HepG2 (cell line): Measurements from ENCODE around the gene HMGN4. TPM values are rescaled to one million over a fixed set of nuclear protein-coding genes. Genes with fewer than 3 reads are reported as not detected.
A peak's percentile ranks its signal among the peaks of the same experiment; 100 is the strongest.

Source experiments
- EED ChIP-seq: sonication (generic); formaldehyde crosslinking; IDR thresholded peaks from 2 replicates; pipeline ENCODE4 v1.5.0; 2020; ENCODE audit warnings: mild to moderate bottlenecking, missing genetic modification reagents
- ELF4 ChIP-seq: sonication (generic); formaldehyde crosslinking; IDR thresholded peaks from 2 replicates; pipeline ENCODE4 v1.5.0; 2020; ENCODE audit warnings: missing genetic modification reagents, mild to moderate bottlenecking, moderate library complexity, borderline replicate concordance
- HHEX ChIP-seq: IDR thresholded peaks from 2 replicates; pipeline ENCODE4 v1.6.1; 2016; ENCODE audit warnings: control low read depth
- HNF4G ChIP-seq, 2 experiments: sonication (generic) in 1 of 2; formaldehyde crosslinking in 1 of 2; IDR thresholded peaks; 2 replicates each; pipeline versions ENCODE4 v1.4.0 to v1.6.1; 2011 to 2020; ENCODE audit warnings: borderline replicate concordance in 2 of 2, low read depth in 2 of 2, mild to moderate bottlenecking in 2 of 2, low read length in 1 of 2, missing genetic modification reagents in 1 of 2, moderate library complexity in 1 of 2
- MED1 ChIP-seq: sonication (generic); formaldehyde crosslinking; IDR thresholded peaks from 2 replicates; pipeline ENCODE4 v1.4.0; 2020; ENCODE audit warnings: missing genetic modification reagents
- MEF2D ChIP-seq: sonication (generic); formaldehyde crosslinking; IDR thresholded peaks from 2 replicates; pipeline ENCODE4 v1.5.1; 2020; ENCODE audit warnings: mild to moderate bottlenecking, missing genetic modification reagents
- MEIS1 ChIP-seq: sonication (generic); formaldehyde crosslinking; IDR thresholded peaks from 2 replicates; pipeline ENCODE4 v1.9.0; 2021; ENCODE audit warnings: mild to moderate bottlenecking, missing genetic modification reagents, moderate library complexity, borderline replicate concordance
- NR2F1 ChIP-seq, 2 experiments: fragments of 450-650 bp in 1 of 2; formaldehyde crosslinking in 1 of 2; IDR thresholded peaks; 2 replicates each; pipeline versions ENCODE4 v1.5.0 to v1.6.1; 2016 to 2020; ENCODE audit warnings: mild to moderate bottlenecking in 1 of 2, missing compliant biosample characterization in 1 of 2, missing genetic modification reagents in 1 of 2, moderate library complexity in 1 of 2
- RCOR2 ChIP-seq: IDR thresholded peaks from 2 replicates; pipeline ENCODE4 v1.6.1; 2016; ENCODE audit warnings: missing biosample characterization, missing genetic modification reagents
- RXRB ChIP-seq: IDR thresholded peaks from 2 replicates; pipeline ENCODE4 v1.6.1; 2016; ENCODE audit warnings: borderline replicate concordance, missing genetic modification reagents, missing compliant biosample characterization
- SATB2 ChIP-seq: sonication (generic); formaldehyde crosslinking; IDR thresholded peaks from 2 replicates; pipeline ENCODE4 v1.5.0; 2020; ENCODE audit warnings: missing genetic modification reagents
- SNAPC2 ChIP-seq: sonication (generic); formaldehyde crosslinking; IDR thresholded peaks from 2 replicates; pipeline ENCODE4 v1.8.1; 2022; ENCODE audit warnings: mild to moderate bottlenecking, missing genetic modification reagents
- TGIF2 ChIP-seq: IDR thresholded peaks from 2 replicates; pipeline ENCODE4 v1.6.1; 2016; ENCODE audit warnings: control low read depth, missing compliant biosample characterization
- XRCC5 ChIP-seq: fragments of 200-400 bp; formaldehyde crosslinking; optimal IDR thresholded peaks from 2 replicates; pipeline ENCODE3; 2017; ENCODE audit warnings: mild to moderate bottlenecking, low read length
- ZBTB14 ChIP-seq: sonication (generic); formaldehyde crosslinking; IDR thresholded peaks from 2 replicates; pipeline ENCODE4 v1.4.0; 2020; ENCODE audit warnings: missing genetic modification reagents
- ZNF232 ChIP-seq: sonication (generic); formaldehyde crosslinking; IDR thresholded peaks from 2 replicates; pipeline ENCODE4 v1.4.0; 2020; ENCODE audit warnings: missing genetic modification reagents, borderline replicate concordance
- ZNF33A ChIP-seq: sonication (generic); formaldehyde crosslinking; IDR thresholded peaks from 2 replicates; pipeline ENCODE4 v1.5.1; 2020; ENCODE audit warnings: missing genetic modification reagents, mild to moderate bottlenecking, moderate library complexity, borderline replicate concordance
- ZNF607 ChIP-seq: sonication (generic); formaldehyde crosslinking; IDR thresholded peaks from 2 replicates; pipeline ENCODE4 v1.5.1; 2020; ENCODE audit warnings: missing genetic modification reagents, mild to moderate bottlenecking, borderline replicate concordance
- ZNF672 ChIP-seq: sonication (generic); formaldehyde crosslinking; IDR thresholded peaks from 2 replicates; pipeline ENCODE4 v1.8.1; 2022; ENCODE audit warnings: missing genetic modification reagents
- ZNF749 ChIP-seq: sonication (generic); formaldehyde crosslinking; IDR thresholded peaks from 2 replicates; pipeline ENCODE4 v1.8.0; 2022; ENCODE audit warnings: mild to moderate bottlenecking, missing genetic modification reagents, moderate library complexity, borderline replicate concordance
- ZNF841 ChIP-seq: sonication (generic); formaldehyde crosslinking; IDR thresholded peaks from 2 replicates; pipeline ENCODE4 v1.8.1; 2023; ENCODE audit warnings: missing genetic modification reagents, borderline replicate concordance
- ZSCAN20 ChIP-seq: sonication (generic); formaldehyde crosslinking; IDR thresholded peaks from 2 replicates; pipeline ENCODE4 v1.4.0; 2020; ENCODE audit warnings: missing genetic modification reagents, mild to moderate bottlenecking, borderline replicate concordance
- polyA plus RNA-seq, 8 experiments: library from polyadenylated mRNA; depleted of rRNA in 3 of 8; stranded (reverse) in 7 of 8; unstranded in 1 of 8; fragments of >200 nt; fragmentation: Illumina TruSeq in 4 of 8; extraction: Trizol in 4 of 8; gene quantifications; 2 replicates each; pipeline versions ENCODE4 v1.2.1 to v1.2.3, GENCODE V29; 2011 to 2016; ENCODE audit warnings: low read depth in 4 of 8, missing spikeins in 1 of 8, mixed read lengths in 1 of 8; ENCODE audit not compliant: insufficient read depth in 1 of 8
- total RNA-seq, 5 experiments: library from RNA; depleted of rRNA; stranded (reverse); fragments of >200 nt; fragmentation: Illumina TruSeq; extraction: Trizol; gene quantifications; 2 replicates each; pipeline ENCODE4 v1.2.3, GENCODE V29; 2016; ENCODE audit warnings: low read depth in 1 of 5
- TF ChIP-seq, protein P1 (sequence below): IDR thresholded peaks from 2 replicates; pipeline ENCODE4 v1.6.1; 2016
- TF ChIP-seq, protein P2 (sequence below): IDR thresholded peaks from 2 replicates; pipeline ENCODE4 v1.6.1; 2018; ENCODE audit warnings: missing genetic modification reagents, mild to moderate bottlenecking, missing compliant biosample characterization
- TF ChIP-seq, protein P3 (sequence below): fragments of 450-650 bp; IDR thresholded peaks from 2 replicates; pipeline ENCODE4 v1.6.1; 2016

The HMGN4 gene
- total and polyA plus RNA-seq, 2 of the 13 experiments (the other 11 are each of a cell fraction or from before 2014, with no cell fraction given): 39.9 to 52.1 TPM

DNA sequence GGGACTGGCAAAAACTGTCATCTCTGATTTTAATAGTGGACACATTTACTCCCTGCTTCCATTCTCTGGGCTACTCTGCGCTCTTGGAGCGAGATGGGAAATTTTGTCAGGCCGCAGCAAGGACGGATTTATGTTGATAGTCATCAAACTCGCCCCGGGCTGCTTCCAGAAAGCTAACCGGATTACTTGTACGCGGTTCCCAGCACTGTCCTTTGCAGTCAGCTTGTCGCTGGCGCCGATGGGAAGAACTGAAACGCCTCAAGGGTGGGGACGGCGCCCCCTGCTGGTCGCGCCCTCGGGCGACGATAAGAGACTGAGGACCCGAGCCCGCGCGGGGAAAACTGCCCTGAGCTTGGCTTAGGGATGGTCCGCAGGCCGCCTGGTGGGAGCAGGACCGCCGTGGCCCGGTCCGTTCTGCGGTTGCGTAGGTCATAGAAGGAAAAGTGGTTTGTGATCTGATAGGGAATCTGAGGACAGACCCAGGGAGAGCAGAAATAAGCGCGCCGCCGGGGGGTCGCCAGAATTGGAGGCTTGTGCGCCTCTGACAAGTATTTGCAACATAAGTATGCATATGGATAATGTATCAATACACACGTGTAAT, 57.6 kb downstream of the HMGN4 start (continued):
- peak; percentile 99 for TF ChIP-seq ZSCAN20 (CRISPR knock-in tag)
- no peak for TF ChIP-seq TGIF2 (CRISPR knock-in tag)
- peak; percentile 95 for TF ChIP-seq XRCC5
- TF ChIP-seq MEIS1: no peak; the same call in 1 of the 2 replicates
- TF ChIP-seq, protein P1, sequence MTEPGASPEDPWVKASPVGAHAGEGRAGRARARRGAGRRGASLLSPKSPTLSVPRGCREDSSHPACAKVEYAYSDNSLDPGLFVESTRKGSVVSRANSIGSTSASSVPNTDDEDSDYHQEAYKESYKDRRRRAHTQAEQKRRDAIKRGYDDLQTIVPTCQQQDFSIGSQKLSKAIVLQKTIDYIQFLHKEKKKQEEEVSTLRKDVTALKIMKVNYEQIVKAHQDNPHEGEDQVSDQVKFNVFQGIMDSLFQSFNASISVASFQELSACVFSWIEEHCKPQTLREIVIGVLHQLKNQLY (CRISPR knock-in tag): no peak
- TF ChIP-seq ZNF672: no peak
- no peak for TF ChIP-seq ELF4 (CRISPR knock-in tag)
- TF ChIP-seq ZBTB14 (CRISPR knock-in tag): no peak
- TF ChIP-seq HNF4G (IDR thresholded peaks at IDR 0.05; ENCODE audit: borderline replicate concordance, low read depth, low read length): no peak
- TF ChIP-seq HNF4G (CRISPR knock-in tag; IDR thresholded peaks at IDR 0.05; ENCODE audit: borderline replicate concordance, low read depth): 0 out of 2 replicates have a peak, but pooled peaks have one; percentile 49
- TF ChIP-seq, protein P2, sequence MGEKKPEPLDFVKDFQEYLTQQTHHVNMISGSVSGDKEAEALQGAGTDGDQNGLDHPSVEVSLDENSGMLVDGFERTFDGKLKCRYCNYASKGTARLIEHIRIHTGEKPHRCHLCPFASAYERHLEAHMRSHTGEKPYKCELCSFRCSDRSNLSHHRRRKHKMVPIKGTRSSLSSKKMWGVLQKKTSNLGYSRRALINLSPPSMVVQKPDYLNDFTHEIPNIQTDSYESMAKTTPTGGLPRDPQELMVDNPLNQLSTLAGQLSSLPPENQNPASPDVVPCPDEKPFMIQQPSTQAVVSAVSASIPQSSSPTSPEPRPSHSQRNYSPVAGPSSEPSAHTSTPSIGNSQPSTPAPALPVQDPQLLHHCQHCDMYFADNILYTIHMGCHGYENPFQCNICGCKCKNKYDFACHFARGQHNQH (CRISPR knock-in tag): peak; percentile 89; the same call in 1 of the 2 replicates
- 0 out of 2 replicates have a peak, but pooled peaks have one; percentile 52 for TF ChIP-seq ZNF33A (CRISPR knock-in tag)
- TF ChIP-seq, protein P3, sequence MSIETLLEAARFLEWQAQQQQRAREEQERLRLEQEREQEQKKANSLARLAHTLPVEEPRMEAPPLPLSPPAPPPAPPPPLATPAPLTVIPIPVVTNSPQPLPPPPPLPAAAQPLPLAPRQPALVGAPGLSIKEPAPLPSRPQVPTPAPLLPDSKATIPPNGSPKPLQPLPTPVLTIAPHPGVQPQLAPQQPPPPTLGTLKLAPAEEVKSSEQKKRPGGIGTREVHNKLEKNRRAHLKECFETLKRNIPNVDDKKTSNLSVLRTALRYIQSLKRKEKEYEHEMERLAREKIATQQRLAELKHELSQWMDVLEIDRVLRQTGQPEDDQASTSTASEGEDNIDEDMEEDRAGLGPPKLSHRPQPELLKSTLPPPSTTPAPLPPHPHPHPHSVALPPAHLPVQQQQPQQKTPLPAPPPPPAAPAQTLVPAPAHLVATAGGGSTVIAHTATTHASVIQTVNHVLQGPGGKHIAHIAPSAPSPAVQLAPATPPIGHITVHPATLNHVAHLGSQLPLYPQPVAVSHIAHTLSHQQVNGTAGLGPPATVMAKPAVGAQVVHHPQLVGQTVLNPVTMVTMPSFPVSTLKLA: no peak
- TF ChIP-seq EED (CRISPR knock-in tag): no peak
- no peak for TF ChIP-seq ZNF841 (CRISPR knock-in tag)
- no peak for TF ChIP-seq HHEX (CRISPR knock-in tag)
- peak; percentile 74 for TF ChIP-seq MED1
- TF ChIP-seq RCOR2 (CRISPR knock-in tag): peak; percentile 87
- TF ChIP-seq ZNF607 (CRISPR knock-in tag): peak; percentile 79; the same call in 1 of the 2 replicates
- TF ChIP-seq RXRB (CRISPR knock-in tag): peak; percentile 75
- TF ChIP-seq ZNF749 (CRISPR knock-in tag): no peak
- no peak for TF ChIP-seq SNAPC2 (CRISPR knock-in tag)
- TF ChIP-seq MEF2D: peak; percentile 72; the same call in 1 of the 2 replicates
- no peak for TF ChIP-seq SATB2 (CRISPR knock-in tag)
- no peak for TF ChIP-seq NR2F1 (CRISPR knock-in tag; IDR thresholded peaks at IDR 0.05)
- peak; percentile 57; the same call in 1 of the 2 replicates for TF ChIP-seq ZNF232 (CRISPR knock-in tag)
